Measurements from ENCODE around the gene DYSF.

DYSF gene

GRCh38 chr2:71503837-71504236, 50.5 kb downstream of the DYSF start:
- no peak for DNase-seq

- DNase-seq = no peak
Measured at GRCh38 chr2:71504611-71505010, 51.2 kb downstream of the DYSF start.

GRCh38 chr2:71505086-71505769, 51.9 kb downstream of the DYSF start:
- peak; percentile 36 to 72 for DNase-seq

GRCh38 chr2:71505770-71506140, 52.4 kb downstream of the DYSF start:
- no peak for DNase-seq

- no peak for DNase-seq
Measured at GRCh38 chr2:71506222-71507153, 53.1 kb downstream of the DYSF start.

GRCh38 chr2:71507476-71507875, 54.1 kb downstream of the DYSF start:
- DNase-seq = no peak

GRCh38 chr2:71510196-71510807, 56.9 kb downstream of the DYSF start:
- peak; percentile 46 to 57 for DNase-seq

- DNase-seq = no peak
Measured at GRCh38 chr2:71510938-71511337, 57.6 kb downstream of the DYSF start.

GRCh38 chr2:71511776-71512175, 58.4 kb downstream of the DYSF start:
- DNase-seq = no peak

- DNase-seq = no peak
Measured at GRCh38 chr2:71512386-71512785, 59.0 kb downstream of the DYSF start.

GRCh38 chr2:71513096-71513495, 59.7 kb downstream of the DYSF start:
- no peak for DNase-seq

GRCh38 chr2:71513721-71514120, 60.4 kb downstream of the DYSF start:
- DNase-seq = no peak

- no peak for DNase-seq
Measured at GRCh38 chr2:71516253-71516888, 63.0 kb downstream of the DYSF start.

- no peak for DNase-seq
Measured at GRCh38 chr2:71517851-71518250, 64.5 kb downstream of the DYSF start.

GRCh38 chr2:71521436-71521950, 68.1 kb downstream of the DYSF start:
- no peak for DNase-seq

- DNase-seq = no peak
Measured at GRCh38 chr2:71524476-71524875, 71.1 kb downstream of the DYSF start.

GRCh38 chr2:71526141-71526540, 72.8 kb downstream of the DYSF start:
- no peak for DNase-seq

GRCh38 chr2:71526975-71527374, 73.6 kb downstream of the DYSF start:
- DNase-seq = no peak

- no peak for DNase-seq
Measured at GRCh38 chr2:71528131-71528591, 74.8 kb downstream of the DYSF start.

- no peak for DNase-seq
Measured at GRCh38 chr2:71528749-71529148, 75.4 kb downstream of the DYSF start.

- no peak for DNase-seq
Measured at GRCh38 chr2:71530211-71530610, 76.8 kb downstream of the DYSF start.

- DNase-seq = peak in 1 of 2 experiments; percentile 64
Measured at GRCh38 chr2:71530641-71531332, 77.4 kb downstream of the DYSF start.

All from NCI-H446 (cell line).